HepG2 (cell line): ENCODE data around the gene CARHSP1. TPM values are rescaled to one million over a fixed set of nuclear protein-coding genes. Genes with fewer than 3 reads are reported as not detected.

Experiments
- ATAC-seq: fragments of 200-7000 bp; cut with Tn5 transposase; 3 replicates; pipeline ENCODE4 v1.9.1; 2020; ENCODE audit warnings: mild to moderate bottlenecking, moderate library complexity
- BruUV-seq: library from RNA; stranded (reverse); fragments of 400-500 nt; replicated peaks from 2 replicates; lab custom pipeline; 2021; lab: Mats Ljungman, UMichigan
- CTCF ChIA-PET: fragments of 300-600 bp; formaldehyde crosslinking; extraction: SDS; loops from one replicate; lab custom pipeline; 2021; ENCODE audit warnings: low total read pairs, inconsistent platforms, low intra/inter-chr PET ratio; lab: Yijun Ruan, JAX
- POLR2A ChIA-PET: fragments of 350-600 bp; sonication (Branson Sonifier 250); formaldehyde crosslinking; loops from one replicate; lab custom pipeline; 2020; ENCODE audit warnings: antibody characterized with exemption, inconsistent platforms; lab: Yijun Ruan, JAX
- DNase-seq: peaks from one replicate; pipeline ENCODE4 v3.0.0-alpha.2; 2015; ENCODE audit warnings: low spot score
- FAIRE-seq: peaks from 3 replicates; lab custom pipeline; 2011; peaks lifted over from hg19 to GRCh38; lab: Jason Lieb, UNC
- H2AFZ ChIP-seq: one replicate; pipeline ENCODE4 v1.6.1; 2011; ENCODE audit warnings: low read length, inconsistent platforms
- H3K27ac ChIP-seq: fragments of 300-600 bp; 3 replicates; pipeline ENCODE4 v1.8.0; 2011; ENCODE audit warnings: mixed run types, mild to moderate bottlenecking, mixed read lengths, low read length, inconsistent platforms; ENCODE audit not compliant: insufficient read depth; ENCODE audit errors: extremely low read length
- H3K27me3 ChIP-seq, 2 experiments: fragments of 200-600 bp in 1 of 2; 2 replicates in 1 of 2; 3 replicates in 1 of 2; pipeline versions ENCODE4 v1.6.0 to v1.8.0; 2011; ENCODE audit warnings: low read length in 2 of 2, mild to moderate bottlenecking in 2 of 2, moderate library complexity in 2 of 2, inconsistent platforms in 1 of 2; ENCODE audit not compliant: insufficient read depth in 2 of 2, control insufficient read depth in 1 of 2
- H3K36me3 ChIP-seq, 2 experiments: fragments of 200-600 bp in 1 of 2; replicated peaks in 1 of 2; 2 replicates in 1 of 2; 3 replicates in 1 of 2; pipeline versions ENCODE4 v1.5.1 to v1.8.0; 2011; ENCODE audit warnings: low read length in 2 of 2, inconsistent platforms in 1 of 2; ENCODE audit not compliant: insufficient read depth in 2 of 2, control insufficient read depth in 1 of 2
- H3K4me1 ChIP-seq: 2 replicates; pipeline ENCODE4 v1.5.1; 2012; ENCODE audit warnings: low read length, inconsistent platforms; ENCODE audit not compliant: insufficient read depth
- H3K4me2 ChIP-seq: 2 replicates; pipeline ENCODE4 v1.6.0; 2011; ENCODE audit warnings: low read depth, low read length, inconsistent platforms
- H3K4me3 ChIP-seq, 3 experiments: fragments of 200-600 bp in 1 of 3; sonication (generic), shearing (Covaris generic) in 1 of 3; replicated peaks in 1 of 3; 2 replicates each; pipeline ENCODE4 v1.5.1; 2011 to 2016; ENCODE audit warnings: low read length in 3 of 3, inconsistent platforms in 2 of 3, low read depth in 2 of 3, mild to moderate bottlenecking in 2 of 3, control low read depth in 1 of 3, mixed read lengths in 1 of 3; ENCODE audit not compliant: insufficient read depth in 1 of 3
- H3K79me2 ChIP-seq: one replicate; pipeline ENCODE4 v1.6.1; 2011; ENCODE audit warnings: low read length, inconsistent platforms; ENCODE audit not compliant: insufficient read depth
- H3K9ac ChIP-seq: 2 replicates; pipeline ENCODE4 v1.6.0; 2011; ENCODE audit warnings: mild to moderate bottlenecking, low read depth, low read length, inconsistent platforms; ENCODE audit not compliant: insufficient read depth
- H3K9me3 ChIP-seq: 2 replicates; pipeline ENCODE4 v1.5.1; 2012; ENCODE audit warnings: mild to moderate bottlenecking, low read length
- H4K20me1 ChIP-seq: 2 replicates; pipeline ENCODE4 v1.6.0; 2011; ENCODE audit warnings: inconsistent platforms, mild to moderate bottlenecking, low read length, moderate library complexity; ENCODE audit not compliant: insufficient read depth
- ARID4A ChIP-seq: sonication (generic); formaldehyde crosslinking; IDR thresholded peaks from 2 replicates; pipeline ENCODE4 v1.5.0; 2020; ENCODE audit warnings: mild to moderate bottlenecking, missing genetic modification reagents, borderline replicate concordance
- CHD4 ChIP-seq: fragments of 200-600 bp; sonication (generic); IDR thresholded peaks from 2 replicates; pipeline ENCODE4 v1.7.0; 2017; ENCODE audit warnings: mild to moderate bottlenecking, low read length, borderline replicate concordance
- KLF13 ChIP-seq: sonication (generic); formaldehyde crosslinking; IDR thresholded peaks from 2 replicates; pipeline ENCODE4 v1.4.0; 2020; ENCODE audit warnings: mild to moderate bottlenecking, missing genetic modification reagents
- NONO ChIP-seq, 2 experiments: fragments of 450-650 bp in 1 of 2; sonication (generic) in 1 of 2; formaldehyde crosslinking in 1 of 2; IDR thresholded peaks in 1 of 2; conservative IDR thresholded peaks in 1 of 2; 2 replicates each; pipeline versions ENCODE4 v1.6.1 to v1.8.0; 2017 to 2022; ENCODE audit warnings: mild to moderate bottlenecking in 1 of 2, missing genetic modification reagents in 1 of 2, moderate library complexity in 1 of 2
- POLR2AphosphoS2 ChIP-seq: IDR thresholded peaks from 2 replicates; pipeline ENCODE4 v1.6.1; 2011; ENCODE audit warnings: low read depth, low read length, improper control_type of control experiment
- RBM22 ChIP-seq: fragments of 200-400 bp; formaldehyde crosslinking; optimal IDR thresholded peaks from 2 replicates; pipeline ENCODE3; 2017; ENCODE audit warnings: mild to moderate bottlenecking, low read length, moderate library complexity
- SAFB2 ChIP-seq: sonication (generic); formaldehyde crosslinking; IDR thresholded peaks from 2 replicates; pipeline ENCODE4 v1.5.1; 2020; ENCODE audit warnings: missing genetic modification reagents, low read depth, mild to moderate bottlenecking, borderline replicate concordance
- SALL2 ChIP-seq: sonication (generic); formaldehyde crosslinking; IDR thresholded peaks from 2 replicates; pipeline ENCODE4 v1.8.1; 2023; ENCODE audit warnings: mild to moderate bottlenecking, missing genetic modification reagents, inconsistent platforms
- SP2 ChIP-seq: sonication (generic); formaldehyde crosslinking; IDR thresholded peaks from 2 replicates; pipeline ENCODE4 v1.5.1; 2020; ENCODE audit warnings: mild to moderate bottlenecking, missing genetic modification reagents
- SUZ12 ChIP-seq: fragments of 150-350 bp; IDR thresholded peaks from 2 replicates; pipeline ENCODE4 v1.6.1; 2014; ENCODE audit warnings: low read depth, low read length
- TRIM22 ChIP-seq: fragments of 450-650 bp; IDR thresholded peaks from 2 replicates; pipeline ENCODE4 v1.6.1; 2017
- U2AF1 ChIP-seq: fragments of 200-400 bp; formaldehyde crosslinking; optimal IDR thresholded peaks from 2 replicates; pipeline ENCODE3; 2017; ENCODE audit warnings: mild to moderate bottlenecking, low read depth, low read length
- ZFX ChIP-seq: sonication (generic); formaldehyde crosslinking; IDR thresholded peaks from 2 replicates; pipeline ENCODE4 v1.4.0; 2020; ENCODE audit warnings: mild to moderate bottlenecking, low read depth, missing genetic modification reagents, moderate library complexity
- ZNF232 ChIP-seq: sonication (generic); formaldehyde crosslinking; IDR thresholded peaks from 2 replicates; pipeline ENCODE4 v1.4.0; 2020; ENCODE audit warnings: missing genetic modification reagents, borderline replicate concordance
- ZNF296 ChIP-seq: sonication (generic); formaldehyde crosslinking; conservative IDR thresholded peaks from 2 replicates; pipeline ENCODE4 v1.5.0; 2020; ENCODE audit warnings: mild to moderate bottlenecking, missing genetic modification reagents
- ZNF451 ChIP-seq: sonication (generic); formaldehyde crosslinking; IDR thresholded peaks from 2 replicates; pipeline ENCODE4 v1.5.0; 2020; ENCODE audit warnings: mild to moderate bottlenecking, missing genetic modification reagents
- ZNF496 ChIP-seq: sonication (generic); formaldehyde crosslinking; IDR thresholded peaks from 2 replicates; pipeline ENCODE4 v1.8.1; 2023; ENCODE audit warnings: mild to moderate bottlenecking, moderate library complexity, missing genetic modification reagents; ENCODE audit not compliant: insufficient replicate concordance
- ZNF564 ChIP-seq: sonication (generic); formaldehyde crosslinking; IDR thresholded peaks from 2 replicates; pipeline ENCODE4 v1.8.1; 2023; ENCODE audit warnings: mild to moderate bottlenecking, missing genetic modification reagents
- WGBS: methylation state at CpG from one replicate; pipeline ENCODE4 v1.1.6; 2017; ENCODE audit warnings: low lambda C conversion rate; 5-methylcytosine and 5-hydroxymethylcytosine counted together
- in situ Hi-C: cut with HindIII; loops from 2 replicates; pipeline ENCODE4 v1.10.0; 2017; ENCODE audit warnings: low pct_unique_long_range_greater_than_20kb; ENCODE audit not compliant: extremely low pct_ligation_motif_present
- intact Hi-C: fragments of 100-400 bp; cut with micrococcal nuclease; formaldehyde crosslinking; loops from one replicate; pipeline ENCODE4 v1.10.0; 2022; ENCODE audit not compliant: unreplicated experiment
- polyA plus RNA-seq, 8 experiments: library from polyadenylated mRNA; depleted of rRNA in 3 of 8; stranded (reverse) in 7 of 8; unstranded in 1 of 8; fragments of >200 nt; fragmentation: Illumina TruSeq in 4 of 8; extraction: Trizol in 4 of 8; gene quantifications; 2 replicates each; pipeline versions ENCODE4 v1.2.1 to v1.2.3, GENCODE V29; 2011 to 2016; ENCODE audit warnings: low read depth in 4 of 8, missing spikeins in 1 of 8, mixed read lengths in 1 of 8; ENCODE audit not compliant: insufficient read depth in 1 of 8
- total RNA-seq, 5 experiments: library from RNA; depleted of rRNA; stranded (reverse); fragments of >200 nt; fragmentation: Illumina TruSeq; extraction: Trizol; gene quantifications; 2 replicates each; pipeline ENCODE4 v1.2.3, GENCODE V29; 2016; ENCODE audit warnings: low read depth in 1 of 5

CARHSP1 gene
- total and polyA plus RNA-seq, 2 of the 13 experiments (the other 11 are each of a cell fraction or from before 2014, with no cell fraction given) = 173 to 345 TPM

- TF ChIP-seq ZNF496 (CRISPR knock-in tag) = no peak
- TF ChIP-seq SP2 (CRISPR knock-in tag) = no peak
Measured at GRCh38 chr16:8852534-8852933, 16.3 kb downstream of the CARHSP1 start (continued).

- H3K9ac ChIP-seq = no peak overlapping the region
- no peak overlapping the region for H3K4me2 ChIP-seq
- DNase-seq = no peak
- H3K27me3 ChIP-seq = no peaks in the 10 kb centered on the region
- FAIRE-seq = no peak
- POLR2A ChIA-PET = interaction anchor here (0.8 to 7.5 kb wide), 4 partner anchors 9 to 28 kb away, joined by 3 to 105 read pairs (median 8); partner anchors contain the start of gene CARHSP1
- H3K9me3 ChIP-seq = no peaks in the 10 kb centered on the region
- in situ Hi-C loops = no loop called here
- 97% methylated on average over 8 of the region's 8 CpGs for WGBS
- ATAC-seq = no peak
- no TSS peak for BruUV-seq
- H2AFZ ChIP-seq = no peak overlapping the region
- no peak overlapping the region for H3K4me3 ChIP-seq
- H3K4me1 ChIP-seq = peaks cover 31% of the 10 kb centered on the region
- H3K36me3 ChIP-seq = peaks cover 60 to 97% of the 10 kb centered on the region in 2 experiments
- peaks cover 3% of the 10 kb centered on the region for H3K79me2 ChIP-seq
- no peak overlapping the region for H3K27ac ChIP-seq
- intact Hi-C loops = loop anchor here (2.0 to 5.0 kb wide), 2 partner anchors 15 to 190 kb away; no protein-coding TSS in a partner anchor
- CTCF ChIA-PET = no interaction called here
- H4K20me1 ChIP-seq = peaks cover 64% of the 10 kb centered on the region
- 0 out of 2 replicates have a peak, but pooled peaks have one; percentile 5 for TF ChIP-seq POLR2AphosphoS2
- no peak for TF ChIP-seq ZFX
- no peak for TF ChIP-seq ZNF564 (CRISPR knock-in tag)
- no peak for TF ChIP-seq KLF13 (CRISPR knock-in tag)
- TF ChIP-seq NONO (IDR thresholded peaks at IDR 0.05) = no peak
- 0 out of 2 replicates have a peak, but pooled peaks have one; percentile 10 for TF ChIP-seq NONO (CRISPR knock-in tag; conservative IDR thresholded peaks at IDR 0.05)
- TF ChIP-seq ZNF232 = no peak
- TF ChIP-seq SUZ12 = no peak
- TF ChIP-seq ARID4A = 0 out of 2 replicates have a peak, but pooled peaks have one; percentile 23
- TF ChIP-seq TRIM22 = no peak
- TF ChIP-seq SAFB2 (CRISPR knock-in tag) = 0 out of 2 replicates have a peak, but pooled peaks have one; percentile 30
- no peak for TF ChIP-seq ZNF451 (CRISPR knock-in tag)
- peak; percentile 56 for TF ChIP-seq RBM22
- TF ChIP-seq ZNF296 (CRISPR knock-in tag) = no peak
- TF ChIP-seq CHD4 = no peak
- no peak for TF ChIP-seq SALL2 (CRISPR knock-in tag)
- TF ChIP-seq U2AF1 = peak; percentile 28
Measured at GRCh38 chr16:8851761-8852403, 16.9 kb downstream of the CARHSP1 start.
